ENCODE results near the gene DUOXA1.

Gene DUOXA1

DNA sequence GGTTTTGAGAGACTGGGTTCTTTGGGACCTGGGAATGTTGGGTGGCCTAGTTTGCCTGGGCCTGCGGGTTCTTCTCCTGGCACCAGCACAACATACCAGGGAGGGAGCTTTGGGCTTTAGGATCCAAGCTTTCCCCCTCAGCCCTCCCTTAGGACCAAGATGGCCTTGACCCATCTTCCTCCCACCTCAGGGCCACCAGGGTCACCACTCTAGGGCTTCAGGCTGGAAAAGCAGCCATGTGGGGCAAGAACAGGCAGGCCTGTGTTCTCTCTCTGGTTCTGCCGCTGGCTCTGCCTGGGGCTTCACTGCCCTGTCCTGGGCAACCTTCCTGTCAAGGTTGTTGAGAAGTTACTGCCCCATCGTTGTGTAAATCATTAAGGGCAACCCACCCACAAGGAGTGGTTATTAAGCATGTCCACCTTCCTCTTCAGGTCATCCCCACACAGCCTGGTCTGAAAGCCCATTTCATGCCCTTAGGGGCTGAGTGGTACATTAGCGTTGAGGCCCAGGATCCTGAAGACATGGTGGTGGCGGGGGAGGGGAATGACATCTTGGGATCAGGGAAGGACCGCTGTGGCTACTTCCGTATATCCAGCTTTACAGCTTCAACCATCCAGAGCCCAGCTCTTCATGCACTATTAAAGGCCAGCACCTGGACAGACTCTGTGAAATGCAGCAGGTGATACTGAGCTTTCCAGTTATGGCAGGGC is 767 bp upstream of the DUOXA1 start:
- no peak for DNase-seq (ENCODE audit: low spot score)

DNA sequence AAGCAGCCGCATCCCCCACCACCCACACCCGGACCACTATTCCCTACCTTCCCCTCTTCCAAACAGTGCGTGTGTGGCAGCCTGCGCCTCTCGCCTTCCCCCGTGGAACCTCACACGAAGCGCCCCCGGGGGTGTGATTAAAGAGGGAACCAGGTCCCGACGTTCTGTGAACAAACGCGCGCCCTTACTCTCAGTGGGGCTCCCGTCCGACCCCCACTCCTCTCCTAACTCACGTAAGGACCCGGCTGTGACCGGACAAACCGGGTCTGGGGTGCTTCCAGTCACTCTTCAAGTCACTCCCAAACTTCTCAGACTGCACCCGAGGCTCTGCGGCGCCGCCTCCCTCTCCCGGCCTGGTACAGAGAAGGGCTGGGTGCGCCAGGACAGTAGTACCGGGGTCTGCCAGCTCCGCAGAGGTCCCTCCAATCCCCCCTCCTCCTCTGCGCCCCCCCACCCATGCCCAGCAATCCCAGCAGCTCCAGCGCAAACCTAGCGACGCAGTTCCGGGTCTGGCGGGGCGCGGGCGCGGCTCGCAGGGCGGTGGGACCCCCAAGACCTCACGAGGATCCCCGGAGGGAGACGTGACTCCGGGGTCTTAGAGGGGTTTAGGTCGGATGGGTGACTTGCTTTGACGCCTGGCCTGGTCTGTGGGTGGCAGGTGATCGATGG is 574 bp downstream of the DUOXA1 start:
- DNase-seq (ENCODE audit: low spot score) = no peak

DNA sequence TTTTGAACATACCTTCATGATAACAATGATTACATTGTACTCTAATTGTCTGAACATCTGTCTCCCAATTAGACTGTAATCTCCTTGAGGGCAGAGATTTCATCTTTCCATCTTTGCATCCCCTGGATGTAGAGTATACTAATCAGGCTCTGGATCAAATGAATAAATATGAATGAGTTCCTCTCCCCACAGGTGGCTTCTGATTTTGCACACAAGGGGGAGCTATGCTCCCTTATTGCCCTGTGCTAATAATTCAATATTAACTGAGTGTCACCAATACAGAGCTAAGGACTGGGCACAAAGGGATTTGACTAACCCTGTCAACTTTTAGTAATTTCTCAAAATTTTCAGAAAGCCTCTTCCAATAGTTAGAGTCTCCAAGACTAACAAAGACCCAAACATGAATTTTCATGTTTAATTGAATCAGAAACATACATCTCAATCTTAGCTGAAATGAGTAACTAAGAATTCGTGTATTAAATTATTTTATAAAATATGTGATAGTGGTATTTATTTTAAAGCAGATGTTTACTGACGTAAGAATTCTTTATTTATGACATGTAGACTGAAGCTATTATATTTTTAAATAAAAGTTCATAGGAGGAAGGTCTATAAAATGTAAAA is 3.0 kb downstream of the DUOXA1 start:
- DNase-seq (ENCODE audit: low spot score) = peak; percentile 35

DNA sequence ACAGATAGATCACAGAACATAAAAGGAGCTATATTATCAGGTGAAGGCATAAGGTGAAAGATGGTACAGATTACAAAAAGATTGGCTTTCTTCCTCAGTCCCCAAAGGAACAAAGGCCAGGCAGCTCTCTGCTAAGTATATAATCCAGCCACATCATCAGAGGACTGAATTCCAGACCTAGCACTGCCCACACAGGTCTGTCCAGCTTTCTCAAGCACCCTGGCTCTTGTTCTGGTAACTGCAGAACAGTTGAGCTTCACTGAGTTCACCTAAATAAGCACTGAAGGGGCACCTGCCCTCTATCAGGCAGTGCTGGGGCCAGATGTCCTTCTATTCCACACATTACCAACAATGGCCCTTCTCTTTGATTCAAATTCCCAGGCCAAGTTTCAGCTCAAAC is 6.3 kb downstream of the DUOXA1 start:
- no peak for DNase-seq (ENCODE audit: low spot score)

DNA sequence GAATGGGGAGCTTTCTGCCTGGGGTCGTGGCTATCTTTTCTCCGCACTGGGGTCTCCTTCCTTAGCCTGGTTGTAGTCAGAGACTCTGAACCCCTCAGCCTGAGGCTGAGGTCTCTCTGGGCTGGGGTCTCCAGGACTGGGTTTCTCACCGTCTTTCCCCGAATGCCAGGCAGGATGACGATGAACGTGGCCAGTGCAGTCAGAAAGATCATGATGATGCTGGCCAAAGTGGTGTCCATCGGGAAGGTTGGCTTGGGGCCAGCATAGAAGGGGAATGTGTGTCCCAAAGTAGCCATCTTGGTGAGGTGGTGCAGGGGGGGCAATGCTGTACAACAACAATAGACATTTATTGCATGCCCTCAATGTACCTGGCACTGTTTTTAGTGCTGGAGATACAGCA is 7.0 kb downstream of the DUOXA1 start:
- no peak for DNase-seq (ENCODE audit: low spot score)

DNA sequence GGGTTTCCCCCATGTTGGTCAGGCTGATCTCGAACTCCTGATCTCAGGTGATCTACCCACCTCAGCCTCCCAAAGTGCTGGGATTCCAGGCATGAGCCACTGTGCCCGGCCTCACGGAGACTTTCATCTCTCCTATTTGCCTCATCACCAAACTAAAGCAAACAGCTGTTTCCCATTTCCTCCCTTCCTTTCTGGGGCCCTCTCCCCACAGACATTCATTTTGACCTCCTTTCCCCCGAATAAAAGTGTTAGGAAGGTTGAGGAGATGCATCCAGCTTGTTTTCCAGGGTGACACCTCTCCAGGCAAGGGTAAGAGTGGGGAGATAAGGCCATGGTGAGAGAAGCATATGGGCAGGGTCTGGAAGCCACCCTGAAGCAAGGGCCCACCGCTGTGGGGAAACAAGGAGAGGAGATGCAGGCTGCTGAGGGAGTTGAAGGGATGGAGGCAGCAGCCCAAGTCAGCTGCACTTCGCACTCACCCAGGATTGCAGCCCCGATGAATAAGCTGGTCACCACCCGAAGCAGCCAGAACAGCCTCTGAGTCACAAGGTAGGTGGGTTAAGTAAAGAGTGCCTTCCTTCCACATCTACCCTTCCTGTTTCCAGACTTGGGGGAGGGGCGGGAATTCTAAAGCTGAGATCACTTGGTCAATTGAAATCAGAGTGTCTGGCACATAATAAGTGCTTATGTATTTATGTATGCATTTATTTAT is 7.8 kb downstream of the DUOXA1 start:
- DNase-seq (ENCODE audit: low spot score) = no peak

DNA sequence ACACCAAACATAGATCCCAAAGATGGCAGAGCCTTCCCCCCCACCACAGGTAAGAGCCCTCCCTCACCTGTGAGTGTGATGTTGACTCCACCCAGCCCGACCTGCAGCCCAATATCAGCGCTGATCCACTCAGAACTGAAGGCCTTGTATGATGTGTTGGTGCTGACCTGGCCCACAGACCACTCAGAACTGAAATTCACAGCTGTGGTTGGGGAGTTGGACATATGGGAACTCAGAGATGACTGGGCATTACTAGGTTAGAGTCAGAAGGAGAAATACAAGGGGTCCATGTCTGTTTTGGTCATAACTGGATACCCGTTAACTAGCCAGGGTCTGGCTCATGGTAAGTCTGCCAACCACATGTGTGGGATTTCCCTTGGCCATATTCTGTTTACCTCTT is 8.7 kb downstream of the DUOXA1 start:
- DNase-seq (ENCODE audit: low spot score) = no peak

DNA sequence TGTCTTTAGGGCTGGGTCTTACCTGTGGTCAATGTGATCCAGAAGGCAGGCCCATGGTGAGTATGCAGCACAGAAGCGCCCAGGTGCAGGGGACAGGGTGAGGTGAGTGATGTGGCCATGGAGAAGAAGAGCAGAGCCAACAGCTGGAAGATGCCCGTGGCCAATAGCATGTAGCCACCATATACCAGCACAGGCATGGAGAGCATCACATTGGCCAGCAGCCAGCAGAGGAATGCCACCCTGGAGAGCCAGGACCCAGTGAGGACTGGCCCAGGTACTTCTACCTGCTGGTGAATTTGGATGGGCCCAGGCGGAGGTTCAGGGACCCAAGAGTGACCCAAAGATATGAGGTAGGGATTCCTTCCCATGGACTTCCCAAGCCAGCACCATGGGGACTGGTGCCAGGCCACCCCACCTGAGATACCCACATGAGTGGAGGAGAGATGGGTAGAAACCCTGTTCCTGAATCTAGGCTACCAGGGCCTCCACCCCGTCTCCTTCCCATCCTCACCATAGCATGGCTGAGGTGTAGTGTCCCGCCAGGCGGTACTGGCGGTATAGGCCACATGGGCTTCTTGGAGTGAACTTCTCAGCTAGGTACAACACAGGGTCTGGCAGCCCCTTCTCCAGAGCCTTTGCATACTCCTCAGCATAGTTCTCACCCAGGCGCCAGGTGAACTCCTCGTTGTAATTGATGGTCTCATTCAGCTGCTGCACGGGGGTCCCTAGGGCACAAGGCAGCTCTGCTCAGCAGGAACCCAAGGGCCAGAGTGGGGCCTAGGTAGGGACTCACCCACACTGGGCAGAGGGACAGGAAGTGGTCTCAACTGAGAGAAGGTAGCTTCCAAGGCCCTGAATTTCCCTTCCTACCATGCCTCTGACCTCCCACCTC is 9.4 kb downstream of the DUOXA1 start:
- DNase-seq (ENCODE audit: low spot score) = no peak

DNA sequence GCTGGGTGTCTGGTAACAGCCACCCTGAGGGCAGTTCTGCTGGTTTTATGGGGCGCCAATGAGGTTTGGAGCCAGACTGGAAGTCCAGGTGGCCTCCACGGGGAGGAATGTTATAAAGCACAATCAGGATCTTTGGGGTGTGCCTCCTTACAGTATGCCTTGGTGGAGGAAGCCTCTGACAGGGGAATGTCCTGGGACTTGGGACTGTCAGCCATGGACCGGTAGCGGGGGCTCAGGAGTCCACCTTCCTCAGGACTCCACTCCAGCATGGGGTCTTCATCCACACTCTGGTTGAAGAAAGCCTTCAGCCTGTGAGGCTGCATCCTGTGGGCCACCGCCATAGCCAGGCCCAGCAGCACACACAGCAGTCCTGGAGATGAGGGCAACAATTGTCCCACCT is 10.7 kb downstream of the DUOXA1 start:
- no peak for DNase-seq (ENCODE audit: low spot score)

DNA sequence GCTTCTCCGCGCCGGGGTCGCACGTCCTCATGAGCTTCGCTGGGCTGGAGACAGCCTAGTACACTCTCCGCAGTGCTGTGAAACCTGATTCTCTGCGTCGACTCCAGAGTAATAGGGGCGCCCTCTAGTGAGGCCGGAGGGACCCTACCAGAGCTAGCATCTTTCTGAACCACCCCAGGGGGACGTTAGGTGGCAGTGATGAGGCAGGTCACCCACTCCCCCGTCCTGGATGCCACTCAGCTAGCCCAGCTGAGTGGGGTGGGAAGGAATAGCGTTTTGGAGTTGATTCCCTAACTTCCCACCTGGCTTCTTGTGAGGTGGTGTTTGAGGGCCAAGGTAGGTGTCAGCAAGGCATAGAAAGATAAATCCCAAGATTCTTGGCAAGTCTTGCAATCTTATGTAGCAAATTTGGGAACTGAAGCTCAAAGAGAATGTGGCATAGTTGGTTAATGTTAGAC is 11.5 kb downstream of the DUOXA1 start:
- DNase-seq (ENCODE audit: low spot score) = peak; percentile 64

DNA sequence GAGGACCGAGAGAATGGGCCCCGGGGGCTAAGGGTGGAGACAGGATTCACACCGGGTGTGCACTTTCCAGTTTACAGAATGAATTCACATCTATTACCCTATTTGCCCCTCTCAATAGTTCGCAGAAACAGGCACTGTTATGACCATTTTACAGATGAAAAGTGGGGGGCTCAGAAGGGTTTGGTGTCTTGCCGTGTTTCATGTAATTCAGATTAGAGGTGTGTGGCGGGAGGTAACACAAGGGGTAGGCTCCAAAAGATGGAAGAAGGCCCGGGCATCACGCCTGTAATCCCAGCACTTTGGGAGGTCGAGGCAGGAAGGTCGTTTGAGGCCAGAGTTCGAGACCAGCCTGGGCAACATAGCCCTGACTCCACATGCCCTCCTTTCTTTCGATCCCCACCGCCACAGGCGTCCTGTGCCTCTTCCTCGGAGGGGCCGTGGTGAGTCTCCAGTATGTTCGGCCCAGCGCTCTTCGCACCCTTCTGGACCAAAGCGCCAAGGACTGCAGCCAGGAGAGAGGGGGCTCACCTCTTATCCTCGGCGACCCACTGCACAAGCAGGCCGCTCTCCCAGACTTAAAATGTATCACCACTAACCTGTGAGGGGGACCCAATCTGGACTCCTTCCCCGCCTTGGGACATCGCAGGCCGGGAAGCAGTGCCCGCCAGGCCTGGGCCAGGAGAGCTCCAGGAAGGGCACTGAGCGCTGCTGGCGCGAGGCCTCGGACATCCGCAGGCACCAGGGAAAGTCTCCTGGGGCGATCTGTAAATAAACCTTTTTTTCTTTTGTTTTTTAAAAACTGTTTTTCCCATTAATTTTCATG is 12.2 kb downstream of the DUOXA1 start:
- DNase-seq (ENCODE audit: low spot score) = no peak

DNA sequence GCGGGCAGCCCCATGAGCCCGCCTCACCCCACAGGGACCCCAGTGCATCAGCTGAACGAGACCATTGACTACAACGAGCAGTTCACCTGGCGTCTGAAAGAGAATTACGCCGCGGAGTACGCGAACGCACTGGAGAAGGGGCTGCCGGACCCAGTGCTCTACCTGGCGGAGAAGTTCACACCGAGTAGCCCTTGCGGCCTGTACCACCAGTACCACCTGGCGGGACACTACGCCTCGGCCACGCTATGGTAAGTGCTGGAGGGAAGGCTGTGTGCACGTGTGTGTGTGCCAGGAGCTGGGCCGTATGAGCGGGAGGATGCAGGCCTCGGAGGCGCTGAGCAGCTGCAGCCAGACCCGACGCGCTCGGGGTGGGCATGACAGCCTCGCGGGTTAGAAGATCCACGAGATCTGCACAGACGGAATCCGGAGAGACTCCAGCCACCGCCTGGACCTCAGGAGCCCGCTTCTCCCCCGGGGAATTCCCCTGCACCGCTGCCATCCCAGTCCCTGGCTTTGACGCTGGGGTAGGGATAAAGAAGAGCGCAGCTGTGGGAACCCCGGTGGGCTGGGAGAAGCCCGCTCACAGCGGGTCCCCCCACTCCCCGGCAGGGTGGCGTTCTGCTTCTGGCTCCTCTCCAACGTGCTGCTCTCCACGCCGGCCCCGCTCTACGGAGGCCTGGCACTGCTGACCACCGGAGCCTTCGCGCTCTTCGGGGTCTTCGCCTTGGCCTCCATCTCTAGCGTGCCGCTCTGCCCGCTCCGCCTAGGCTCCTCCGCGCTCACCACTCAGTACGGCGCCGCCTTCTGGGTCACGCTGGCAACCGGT is 13.0 kb downstream of the DUOXA1 start:
- DNase-seq (ENCODE audit: low spot score) = no peak

DNA sequence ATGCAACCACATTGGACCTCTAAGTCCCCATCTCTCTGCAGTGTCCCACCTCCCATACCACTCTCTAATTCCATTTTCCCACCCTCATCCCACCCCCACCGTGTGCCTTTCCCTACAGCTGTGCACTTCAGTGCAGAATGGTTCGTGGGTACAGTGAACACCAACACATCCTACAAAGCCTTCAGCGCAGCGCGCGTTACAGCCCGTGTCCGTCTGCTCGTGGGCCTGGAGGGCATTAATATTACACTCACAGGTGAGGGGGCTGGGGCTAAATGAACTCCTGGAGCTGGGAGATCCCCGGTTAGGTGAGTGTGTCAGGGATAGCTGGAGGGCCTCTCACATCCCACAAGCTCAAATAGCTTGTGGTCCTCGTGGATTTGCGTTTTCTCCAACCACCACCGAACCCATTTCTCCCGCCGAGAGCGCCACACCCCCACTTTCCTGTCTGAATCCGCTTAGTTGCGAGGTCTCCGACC is 13.6 kb downstream of the DUOXA1 start:
- no peak for DNase-seq (ENCODE audit: low spot score)

DNA sequence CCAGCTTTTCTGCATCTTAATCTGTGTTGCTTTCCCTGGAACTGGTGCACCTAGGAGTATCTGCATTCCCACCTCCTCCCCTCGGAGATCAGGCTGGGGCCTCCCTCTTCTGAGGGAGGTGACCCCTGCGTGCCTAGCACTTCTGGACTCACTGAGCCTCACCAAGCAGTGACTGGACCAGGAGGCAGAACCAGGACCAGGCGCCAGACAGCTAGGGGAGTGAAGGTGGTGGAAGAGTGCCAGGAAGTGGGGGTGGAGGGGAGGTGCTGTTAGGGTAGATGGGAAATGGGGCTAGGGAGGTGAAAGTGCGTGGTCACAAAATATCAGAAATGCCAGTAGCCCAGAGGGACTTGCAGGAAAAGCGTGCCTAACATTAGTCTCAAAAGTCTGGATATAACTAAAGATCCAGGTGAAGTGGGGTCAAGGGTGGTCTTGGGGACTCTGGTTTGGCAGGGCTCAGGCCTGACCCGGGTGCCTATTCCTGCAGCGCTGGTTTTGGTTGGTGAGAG is 14.3 kb downstream of the DUOXA1 start:
- DNase-seq (ENCODE audit: low spot score) = no peak

DNA sequence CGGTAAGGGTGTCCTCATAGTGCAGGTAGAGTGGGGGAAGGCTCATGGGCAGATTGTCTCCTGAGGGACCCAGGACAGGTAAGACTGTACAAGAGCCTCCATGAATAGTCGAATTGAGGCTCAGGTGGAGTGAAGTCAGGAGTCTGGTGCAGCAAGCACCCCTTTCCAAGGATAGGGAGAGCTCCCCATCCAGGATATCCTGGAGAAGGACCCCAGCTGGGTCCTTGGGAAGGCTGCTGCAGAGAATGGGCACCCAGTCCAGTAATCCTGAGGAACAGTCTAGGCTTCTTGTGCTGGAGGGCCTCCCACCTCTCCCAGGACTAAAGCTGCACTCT is 15.0 kb downstream of the DUOXA1 start:
- DNase-seq (ENCODE audit: low spot score) = no peak

DNA sequence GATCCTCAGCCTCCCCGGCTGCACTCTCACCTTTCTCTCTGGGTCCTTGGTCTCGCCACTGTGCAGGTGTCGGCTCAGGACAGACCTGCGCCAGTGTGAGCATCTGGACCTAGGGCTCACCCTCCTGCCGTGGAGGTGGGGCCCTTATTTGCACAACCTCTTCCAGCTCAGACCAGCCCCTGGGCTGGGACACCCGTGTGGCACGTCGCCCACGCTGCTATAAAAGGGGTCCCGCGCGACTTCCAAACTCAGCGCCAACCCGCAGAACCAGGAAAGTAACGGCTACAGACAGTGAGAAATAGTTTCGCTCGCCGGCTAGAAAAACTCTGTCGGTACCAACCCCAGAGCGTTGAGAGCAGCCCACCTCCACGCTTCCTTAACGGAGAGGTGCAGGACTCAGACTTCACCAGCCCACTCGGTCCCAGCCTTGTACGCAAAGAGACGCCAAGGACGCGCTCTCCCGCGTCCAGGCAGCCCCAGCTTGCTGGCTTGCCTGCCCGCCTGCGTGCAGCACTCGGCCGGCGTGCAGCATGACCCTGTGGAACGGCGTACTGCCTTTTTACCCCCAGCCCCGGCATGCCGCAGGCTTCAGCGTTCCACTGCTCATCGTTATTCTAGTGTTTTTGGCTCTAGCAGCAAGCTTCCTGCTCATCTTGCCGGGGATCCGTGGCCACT is 15.5 kb downstream of the DUOXA1 start, which contains the start of the genes DUOX2 and DUOXA2:
Gene DUOX2, minus strand, starts transcription at position 97 of the 675 bp plus-strand sequence. CDS start 761 bp downstream, outside the sequence.
Gene DUOXA2, plus strand, starts transcription at position 251 of the 675 bp plus-strand sequence. Its CDS starts 280 bp downstream, at position 531.
- DNase-seq (ENCODE audit: low spot score) = no peak

DNA sequence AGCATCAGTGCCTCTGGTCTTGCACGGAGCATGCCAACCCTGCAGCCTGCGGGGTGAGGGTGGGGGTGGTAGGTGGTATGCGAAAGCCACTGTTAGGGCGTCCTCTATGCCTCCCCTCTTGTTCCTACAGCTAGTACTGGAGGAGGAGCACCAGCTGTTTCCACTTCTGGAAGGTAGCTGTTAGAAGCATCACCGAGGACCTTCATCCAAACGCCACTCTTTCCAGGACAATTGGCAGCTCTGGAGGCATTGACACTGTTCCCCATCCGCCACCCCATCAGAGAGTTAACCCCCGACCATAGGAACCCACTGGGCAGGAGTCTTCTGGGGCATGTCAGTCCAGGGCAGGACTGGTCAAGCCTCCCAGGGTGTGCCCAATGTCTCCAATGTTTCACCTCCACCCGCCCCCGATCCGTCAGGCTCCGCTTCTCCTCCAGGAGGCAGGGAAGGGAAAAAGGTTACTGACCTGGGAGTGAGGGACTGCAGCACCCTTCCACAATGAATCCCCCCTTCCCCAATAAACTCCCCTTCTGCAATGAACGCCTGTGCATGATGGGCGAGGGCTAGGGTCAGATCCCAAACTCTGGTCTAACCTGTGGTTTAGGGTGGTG is 16.2 kb downstream of the DUOXA1 start:
- no peak for DNase-seq (ENCODE audit: low spot score)
